Tibial artery (tissue), 4 donors: ENCODE measurements around the gene ADGRF3.
"Not testable (repeated sequence)": the region's sequence is repeated elsewhere in the genome, so short reads cannot be mapped to it uniquely, and the experiment has no call there.

ENCODE experiments used
- DNase-seq, 2 donors: peaks; one replicate each; pipeline ENCODE4 v3.0.0-alpha.2; 2019
- H3K27ac ChIP-seq, 2 donors: fragments of 200-600 bp; sonication (generic) in 1 of 2; 1 replicate in 1 of 2; 2 replicates in 1 of 2; pipeline ENCODE4 v1.5.1; 2018 to 2019; ENCODE audit warnings: mild to moderate bottlenecking in 1 of 2
- H3K27me3 ChIP-seq, 2 donors: fragments of 200-600 bp; sonication (generic) in 1 of 2; one replicate each; pipeline versions ENCODE4 v1.5.1 to v1.6.0; 2016 to 2019
- H3K36me3 ChIP-seq, 3 donors: fragments of 200-600 bp; sonication (generic) in 2 of 3; one replicate each; pipeline ENCODE4 v1.5.1; 2016 to 2019; ENCODE audit warnings: mild to moderate bottlenecking in 2 of 3
- H3K4me1 ChIP-seq, 4 donors: fragments of 200-600 bp; sonication (generic) in 2 of 4; 1 replicate in 3 of 4; 2 replicates in 1 of 4; pipeline ENCODE4 v1.5.1; 2016 to 2019
- H3K4me3 ChIP-seq, 2 donors: fragments of 200-600 bp; sonication (generic) in 1 of 2; 1 replicate in 1 of 2; 2 replicates in 1 of 2; pipeline ENCODE4 v1.5.1; 2018 to 2019; ENCODE audit warnings: mild to moderate bottlenecking in 2 of 2
- H3K9me3 ChIP-seq, 3 donors: fragments of 200-600 bp; sonication (generic) in 1 of 3; one replicate each; pipeline ENCODE4 v1.5.1; 2016 to 2019
- CTCF ChIP-seq, 2 experiments: fragments of 200-600 bp in 1 of 2; fragments of 450-650 bp in 1 of 2; IDR thresholded peaks; one replicate each; pipeline ENCODE4 v1.5.1; 2017 to 2019; ENCODE audit warnings: antibody characterized with exemption in 2 of 2, mild to moderate bottlenecking in 1 of 2, moderate library complexity in 1 of 2
- intact Hi-C: fragments of 100-400 bp; cut with DNase I; formaldehyde crosslinking; loops from one replicate; pipeline ENCODE4 v1.15.0; 2023; ENCODE audit warnings: low total_unique reads

The ADGRF3 gene

GRCh38 chr2:26313446-26313845 is 33.1 kb downstream of the ADGRF3 start:
- Histone ChIP-seq H3K4me1 (no peaks in the 10 kb centered on the region), H3K27ac (no peak overlapping the region), H3K36me3 (peaks cover 0 to 4% (median 0%) of the 10 kb centered on the region in 3 donors), H3K27me3 (peaks cover 0 to 14% of the 10 kb centered on the region in 2 donors), H3K9me3 (no peaks in the 10 kb centered on the region), H3K4me3 (no peak overlapping the region)
- no peak for DNase-seq
- TF ChIP-seq CTCF (IDR thresholded peaks at IDR 0.05) = no peak
- intact Hi-C loops = no loop called here

GRCh38 chr2:26312471-26312870 is 34.1 kb downstream of the ADGRF3 start:
- TF ChIP-seq CTCF (IDR thresholded peaks at IDR 0.05) = no peak
- DNase-seq = no peak
- no peak overlapping the region for H3K4me3 ChIP-seq
- intact Hi-C loops = no loop called here
- no peaks in the 10 kb centered on the region for H3K4me1 ChIP-seq
- H3K9me3 ChIP-seq = no peaks in the 10 kb centered on the region
- peaks cover 0 to 4% (median 0%) of the 10 kb centered on the region in 3 donors for H3K36me3 ChIP-seq
- H3K27me3 ChIP-seq = peaks cover 0 to 12% of the 10 kb centered on the region in 2 donors
- H3K27ac ChIP-seq = no peak overlapping the region

- no peak for DNase-seq
- Histone ChIP-seq H3K27me3 (no peaks in the 10 kb centered on the region), H3K36me3 (peaks cover 0 to 4% (median 0%) of the 10 kb centered on the region in 3 donors), H3K27ac (no peak overlapping the region), H3K4me3 (no peak overlapping the region), H3K9me3 (no peaks in the 10 kb centered on the region), H3K4me1 (no peaks in the 10 kb centered on the region)
- TF ChIP-seq CTCF (IDR thresholded peaks at IDR 0.05) = no peak
- intact Hi-C loops = no loop called here
Observed at GRCh38 chr2:26309921-26310320, 36.7 kb downstream of the ADGRF3 start.

GRCh38 chr2:26305540-26305939 is 41.0 kb downstream of the ADGRF3 start:
- TF ChIP-seq CTCF (IDR thresholded peaks at IDR 0.05) = no peak
- Histone ChIP-seq H3K36me3 (peaks cover 0 to 4% (median 0%) of the 10 kb centered on the region in 3 donors), H3K27me3 (no peaks in the 10 kb centered on the region), H3K27ac (no peak overlapping the region), H3K9me3 (no peaks in the 10 kb centered on the region), H3K4me1 (peaks cover 0 to 3% (median 0%) of the 10 kb centered on the region in 4 donors), H3K4me3 (no peak overlapping the region)
- intact Hi-C loops = no loop called here
- DNase-seq = no peak

- H3K9me3 ChIP-seq, H3K27ac ChIP-seq, H3K4me1 ChIP-seq, DNase-seq, H3K27me3 ChIP-seq, intact Hi-C loops, H3K4me3 ChIP-seq, H3K36me3 ChIP-seq: not testable (repeated sequence)
Observed at GRCh38 chr2:26305094-26305493, 41.5 kb downstream of the ADGRF3 start.

GRCh38 chr2:26302846-26303245 is 43.7 kb downstream of the ADGRF3 start:
- no peak for TF ChIP-seq CTCF (IDR thresholded peaks at IDR 0.05)
- Histone ChIP-seq H3K4me1 (peaks cover 0 to 15% (median 7%) of the 10 kb centered on the region in 4 donors), H3K4me3 (no peak overlapping the region), H3K27ac (no peak overlapping the region), H3K9me3 (no peaks in the 10 kb centered on the region), H3K27me3 (no peaks in the 10 kb centered on the region), H3K36me3 (no peaks in the 10 kb centered on the region)
- DNase-seq = no peak
- intact Hi-C loops = no loop called here
